HPDE6-E6E7 (cell line): ENCODE measurements around the gene CPZ.
"Not testable (repeated sequence)": the region's sequence is repeated elsewhere in the genome, so short reads cannot be mapped to it uniquely, and the experiment has no call there.

ENCODE experiments used
- DNase-seq: peaks from one replicate; pipeline ENCODE4 v3.0.0; 2011; ENCODE audit warnings: missing footprints; ENCODE audit errors: extremely low spot score

CPZ gene

GRCh38 chr4:8652181-8653078, 59.9 kb downstream of the CPZ start:
- no peak for DNase-seq

GRCh38 chr4:8653326-8654000, 60.9 kb downstream of the CPZ start:
- no peak for DNase-seq

GRCh38 chr4:8654139-8654538, 61.6 kb downstream of the CPZ start:
- DNase-seq = not testable (repeated sequence)

- DNase-seq = no peak
These were observed 63.0 kb downstream of the CPZ start for GRCh38 chr4:8655411-8656184.

- no peak for DNase-seq
These were observed 63.6 kb downstream of the CPZ start for GRCh38 chr4:8656185-8656517.

GRCh38 chr4:8656711-8657380, 64.3 kb downstream of the CPZ start:
- no peak for DNase-seq

GRCh38 chr4:8657381-8658088, 65.0 kb downstream of the CPZ start:
- DNase-seq = no peak

GRCh38 chr4:8662776-8663175, 70.2 kb downstream of the CPZ start:
- DNase-seq = no peak

GRCh38 chr4:8664031-8664805, 71.7 kb downstream of the CPZ start:
- DNase-seq = no peak

- DNase-seq = no peak
These were observed 72.4 kb downstream of the CPZ start for GRCh38 chr4:8664976-8665375.

GRCh38 chr4:8665406-8666360, 73.1 kb downstream of the CPZ start:
- no peak for DNase-seq

- DNase-seq = no peak
These were observed 74.0 kb downstream of the CPZ start for GRCh38 chr4:8666581-8666980.
